Liver (tissue), 9 donors: ENCODE data around the gene PPP1R13B. TPM values are rescaled to one million over a fixed set of nuclear protein-coding genes. Genes with fewer than 3 reads are reported as not detected.

Experiments used
- DNase-seq: peaks from one replicate; pipeline ENCODE4 v3.0.0-alpha.2; 2017; ENCODE audit warnings: low spot score
- H3K27ac ChIP-seq, 2 donors: one replicate each; pipeline ENCODE4 v1.7.0; 2013; ENCODE audit warnings: inconsistent platforms in 2 of 2, low read length in 2 of 2, control low read depth in 1 of 2, low read depth in 1 of 2, mild to moderate bottlenecking in 1 of 2
- H3K27me3 ChIP-seq, 4 donors: one replicate each; pipeline versions ENCODE4 v1.6.1 to v1.7.0; 2013; ENCODE audit warnings: low read length in 3 of 4, inconsistent platforms in 1 of 4, mild to moderate bottlenecking in 1 of 4, moderate library complexity in 1 of 4; ENCODE audit not compliant: control insufficient read depth in 4 of 4, insufficient read depth in 4 of 4
- H3K36me3 ChIP-seq, 4 donors: one replicate each; pipeline versions ENCODE4 v1.6.1 to v1.7.0; 2013; ENCODE audit warnings: low read length in 3 of 4, mild to moderate bottlenecking in 3 of 4, low read depth in 1 of 4, moderate library complexity in 1 of 4; ENCODE audit not compliant: control insufficient read depth in 4 of 4, insufficient read depth in 3 of 4
- H3K4me1 ChIP-seq, 4 donors: one replicate each; pipeline versions ENCODE4 v1.6.1 to v1.7.0; 2013; ENCODE audit warnings: low read length in 3 of 4, mild to moderate bottlenecking in 3 of 4, moderate library complexity in 1 of 4; ENCODE audit not compliant: control insufficient read depth in 4 of 4, insufficient read depth in 4 of 4
- H3K4me3 ChIP-seq, 3 donors: one replicate each; pipeline versions ENCODE4 v1.6.1 to v1.7.0; 2013; ENCODE audit warnings: low read length in 3 of 3, control low read depth in 1 of 3, low read depth in 1 of 3, mild to moderate bottlenecking in 1 of 3
- H3K9ac ChIP-seq, 2 donors: one replicate each; pipeline ENCODE4 v1.7.0; 2013; ENCODE audit warnings: low read length in 2 of 2, mild to moderate bottlenecking in 2 of 2, moderate library complexity in 2 of 2, control low read depth in 1 of 2, low read depth in 1 of 2
- H3K9me3 ChIP-seq, 4 donors: one replicate each; pipeline versions ENCODE4 v1.6.1 to v1.7.0; 2013; ENCODE audit warnings: low read length in 3 of 4; ENCODE audit not compliant: control insufficient read depth in 4 of 4
- ATF3 ChIP-seq: IDR thresholded peaks from 2 replicates; pipeline ENCODE4 v1.6.1; 2016; ENCODE audit warnings: antibody characterized with exemption
- CTCF ChIP-seq: fragments of 150-350 bp; IDR thresholded peaks from 2 replicates; pipeline ENCODE4 v1.5.1; 2017; ENCODE audit warnings: improper control_type of control experiment, low read depth, low read length; ENCODE audit not compliant: missing input control
- EGR1 ChIP-seq, 2 donors: IDR thresholded peaks; 2 replicates each; pipeline ENCODE4 v1.6.1; 2016 to 2018; ENCODE audit warnings: antibody characterized with exemption in 2 of 2, low read depth in 2 of 2
- FOXA1 ChIP-seq: IDR thresholded peaks from 2 replicates; pipeline ENCODE4 v1.6.1; 2016; ENCODE audit warnings: antibody characterized with exemption
- FOXA2 ChIP-seq: IDR thresholded peaks from 2 replicates; pipeline ENCODE4 v1.6.1; 2016; ENCODE audit warnings: antibody characterized with exemption
- GABPA ChIP-seq, 2 donors: IDR thresholded peaks in 1 of 2; conservative IDR thresholded peaks in 1 of 2; 2 replicates each; pipeline ENCODE4 v1.6.1; 2016; ENCODE audit warnings: antibody characterized with exemption in 2 of 2, mild to moderate bottlenecking in 1 of 2, moderate library complexity in 1 of 2
- HNF4A ChIP-seq, 2 donors: conservative IDR thresholded peaks; 2 replicates each; pipeline ENCODE4 v1.6.1; 2016; ENCODE audit warnings: antibody characterized with exemption in 2 of 2, mild to moderate bottlenecking in 2 of 2
- HNF4G ChIP-seq: IDR thresholded peaks from 2 replicates; pipeline ENCODE4 v1.6.1; 2016; ENCODE audit warnings: antibody characterized with exemption
- JUND ChIP-seq, 2 donors: IDR thresholded peaks; 2 replicates each; pipeline ENCODE4 v1.6.1; 2016; ENCODE audit warnings: antibody characterized with exemption in 2 of 2
- MAX ChIP-seq: IDR thresholded peaks from 2 replicates; pipeline ENCODE4 v1.6.1; 2016; ENCODE audit warnings: antibody characterized with exemption
- NR2F2 ChIP-seq: IDR thresholded peaks from 2 replicates; pipeline ENCODE4 v1.6.1; 2016; ENCODE audit warnings: antibody characterized with exemption
- RAD21 ChIP-seq, 2 donors: IDR thresholded peaks; 2 replicates each; pipeline ENCODE4 v1.6.1; 2016; ENCODE audit warnings: antibody characterized with exemption in 2 of 2, mild to moderate bottlenecking in 2 of 2
- RXRA ChIP-seq, 2 donors: IDR thresholded peaks; 2 replicates each; pipeline ENCODE4 v1.6.1; 2017 to 2018; ENCODE audit warnings: antibody characterized with exemption in 2 of 2, mild to moderate bottlenecking in 1 of 2
- SP1 ChIP-seq: IDR thresholded peaks from 2 replicates; pipeline ENCODE4 v1.6.1; 2018; ENCODE audit warnings: antibody characterized with exemption, mild to moderate bottlenecking
- TAF1 ChIP-seq: conservative IDR thresholded peaks from 2 replicates; pipeline ENCODE4 v1.6.1; 2016; ENCODE audit warnings: antibody characterized with exemption, mild to moderate bottlenecking
- YY1 ChIP-seq: IDR thresholded peaks from 2 replicates; pipeline ENCODE4 v1.6.1; 2016; ENCODE audit warnings: antibody characterized with exemption, mild to moderate bottlenecking
- ZBTB33 ChIP-seq: IDR thresholded peaks from 2 replicates; pipeline ENCODE4 v1.6.1; 2016; ENCODE audit warnings: antibody characterized with exemption
- WGBS: extraction: QIAGEN DNeasy Blood & Tissue Kit; methylation state at CpG from one replicate; pipeline ENCODE4 v1.1.7; 2013; 5-methylcytosine and 5-hydroxymethylcytosine counted together
- polyA plus RNA-seq, 2 donors: library from polyadenylated mRNA; stranded (reverse) in 1 of 2; unstranded in 1 of 2; fragments of 200-250 nt in 1 of 2; fragments of >200 nt in 1 of 2; fragmentation: Nextera tagmentation in 1 of 2; extraction: Ambion mirVana in 1 of 2; gene quantifications; one replicate each; pipeline versions ENCODE4 v1.2.1 to v1.2.3, GENCODE V29; 2013 to 2015
- total RNA-seq, 2 donors: library from RNA; depleted of rRNA; stranded (reverse); fragments of >200 nt; gene quantifications; one replicate each; pipeline ENCODE4 v1.2.3, GENCODE V29; 2014
- TF ChIP-seq, protein P1 (sequence below): IDR thresholded peaks from 2 replicates; pipeline ENCODE4 v1.6.1; 2016; ENCODE audit warnings: antibody characterized with exemption, mild to moderate bottlenecking
- donor health status: healthy.
- donor health status: healthy.
- donor health status: healthy.
- donor health status: healthy.
- donor health status: healthy.

PPP1R13B gene
- total and polyA plus RNA-seq, 4 donors, result 3.2 to 15.1 (median 5.1) TPM

DNA sequence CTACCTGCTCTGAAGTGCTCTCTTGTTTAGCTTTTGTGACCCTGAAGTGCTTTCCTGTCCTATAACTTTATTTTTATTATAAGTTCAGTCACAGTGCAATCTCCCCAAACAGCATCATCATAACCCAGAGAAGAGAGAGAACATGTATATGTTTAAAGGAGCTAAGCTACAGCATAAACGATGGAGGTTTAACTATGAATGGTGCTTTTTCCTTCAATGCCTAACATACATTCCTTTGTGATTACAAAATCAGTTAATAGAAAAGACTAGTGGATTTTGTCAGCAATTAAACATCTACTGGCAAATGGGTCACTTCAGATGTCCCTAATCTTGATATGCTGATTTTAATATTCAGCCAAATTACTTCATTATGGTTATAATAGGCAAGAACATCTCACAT is 85.3 kb downstream of the PPP1R13B start:
- Histone ChIP-seq H3K27me3 (no peaks in the 10 kb centered on the region), H3K27ac (no peak overlapping the region), H3K9me3 (no peaks in the 10 kb centered on the region), H3K4me3 (no peak overlapping the region), H3K9ac (no peak overlapping the region), H3K36me3 (peaks cover 1 to 6% (median 5%) of the 10 kb centered on the region in 4 donors), H3K4me1 (no peaks in the 10 kb centered on the region)
- no peak for TF ChIP-seq TAF1
- no peak for TF ChIP-seq FOXA1
- TF ChIP-seq RAD21 (IDR thresholded peaks at IDR 0.05), result no peak
- no peak for TF ChIP-seq HNF4A (conservative IDR thresholded peaks at IDR 0.05)
- TF ChIP-seq HNF4G, result no peak
- TF ChIP-seq RXRA (IDR thresholded peaks at IDR 0.05), result no peak
- no peak for TF ChIP-seq EGR1 (IDR thresholded peaks at IDR 0.05; ENCODE audit: low read depth in 2 of 2)
- TF ChIP-seq GABPA (IDR thresholded peaks at IDR 0.05 in 1 of 2, conservative IDR thresholded peaks at IDR 0.05 in 1 of 2), result no peak
- TF ChIP-seq, protein P1, sequence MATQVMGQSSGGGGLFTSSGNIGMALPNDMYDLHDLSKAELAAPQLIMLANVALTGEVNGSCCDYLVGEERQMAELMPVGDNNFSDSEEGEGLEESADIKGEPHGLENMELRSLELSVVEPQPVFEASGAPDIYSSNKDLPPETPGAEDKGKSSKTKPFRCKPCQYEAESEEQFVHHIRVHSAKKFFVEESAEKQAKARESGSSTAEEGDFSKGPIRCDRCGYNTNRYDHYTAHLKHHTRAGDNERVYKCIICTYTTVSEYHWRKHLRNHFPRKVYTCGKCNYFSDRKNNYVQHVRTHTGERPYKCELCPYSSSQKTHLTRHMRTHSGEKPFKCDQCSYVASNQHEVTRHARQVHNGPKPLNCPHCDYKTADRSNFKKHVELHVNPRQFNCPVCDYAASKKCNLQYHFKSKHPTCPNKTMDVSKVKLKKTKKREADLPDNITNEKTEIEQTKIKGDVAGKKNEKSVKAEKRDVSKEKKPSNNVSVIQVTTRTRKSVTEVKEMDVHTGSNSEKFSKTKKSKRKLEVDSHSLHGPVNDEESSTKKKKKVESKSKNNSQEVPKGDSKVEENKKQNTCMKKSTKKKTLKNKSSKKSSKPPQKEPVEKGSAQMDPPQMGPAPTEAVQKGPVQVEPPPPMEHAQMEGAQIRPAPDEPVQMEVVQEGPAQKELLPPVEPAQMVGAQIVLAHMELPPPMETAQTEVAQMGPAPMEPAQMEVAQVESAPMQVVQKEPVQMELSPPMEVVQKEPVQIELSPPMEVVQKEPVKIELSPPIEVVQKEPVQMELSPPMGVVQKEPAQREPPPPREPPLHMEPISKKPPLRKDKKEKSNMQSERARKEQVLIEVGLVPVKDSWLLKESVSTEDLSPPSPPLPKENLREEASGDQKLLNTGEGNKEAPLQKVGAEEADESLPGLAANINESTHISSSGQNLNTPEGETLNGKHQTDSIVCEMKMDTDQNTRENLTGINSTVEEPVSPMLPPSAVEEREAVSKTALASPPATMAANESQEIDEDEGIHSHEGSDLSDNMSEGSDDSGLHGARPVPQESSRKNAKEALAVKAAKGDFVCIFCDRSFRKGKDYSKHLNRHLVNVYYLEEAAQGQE, result no peak
- no peak for TF ChIP-seq SP1
- TF ChIP-seq ZBTB33, result no peak
- TF ChIP-seq JUND (IDR thresholded peaks at IDR 0.05), result no peak
- no peak for TF ChIP-seq NR2F2
- TF ChIP-seq ATF3, result no peak
- no peak for TF ChIP-seq MAX
- no peak for TF ChIP-seq CTCF
- no peak for TF ChIP-seq YY1
- TF ChIP-seq FOXA2, result no peak
- no peak for DNase-seq
- 89% methylated on average over 1 of the region's 1 CpG for WGBS
